ENCODE results near the gene PHACTR1.

The PHACTR1 gene

DNA sequence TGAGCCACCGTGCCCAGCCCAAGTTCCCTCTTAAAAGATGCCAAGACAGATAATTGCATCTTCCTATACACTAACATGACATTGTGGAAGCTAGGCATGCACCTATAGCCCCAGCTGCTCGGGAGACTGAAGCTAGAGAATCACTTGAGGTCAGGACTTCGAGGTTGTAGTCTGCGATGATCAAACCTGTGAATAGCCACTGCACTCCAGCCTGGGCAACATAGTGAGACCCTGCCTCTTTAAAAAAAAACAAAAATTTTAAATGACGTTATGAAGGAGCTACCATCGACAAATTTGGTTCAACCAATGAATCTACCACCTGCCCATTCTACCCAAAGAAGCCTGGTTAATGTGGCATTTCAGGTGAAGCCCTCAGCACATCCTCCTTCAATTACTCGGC lies 531.1 kb downstream of the PHACTR1 start:
- no peak for DNase-seq (ENCODE audit: insufficient read length, low spot score)
- no peak for FAIRE-seq

DNA sequence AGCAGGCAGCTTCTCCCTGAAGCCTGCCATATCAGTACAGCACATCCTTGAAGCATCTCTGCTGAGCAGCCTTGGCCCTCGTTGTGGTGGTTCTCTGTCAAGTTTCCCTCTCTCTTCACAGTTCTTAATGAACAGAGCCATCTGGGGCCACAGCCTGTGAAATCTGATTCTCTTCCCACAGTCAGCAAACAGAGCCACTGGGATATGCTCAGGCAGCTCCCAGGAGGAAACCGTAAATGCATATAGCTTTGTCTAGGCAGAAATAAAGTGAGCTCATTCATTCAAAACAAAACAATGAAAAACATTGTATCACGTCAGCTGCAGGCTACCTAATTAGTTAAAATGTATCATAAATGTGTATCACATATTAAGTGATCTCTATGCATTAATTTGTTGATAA lies 531.5 kb downstream of the PHACTR1 start:
- DNase-seq (ENCODE audit: insufficient read length, low spot score) (no peak), FAIRE-seq (no peak)

DNA sequence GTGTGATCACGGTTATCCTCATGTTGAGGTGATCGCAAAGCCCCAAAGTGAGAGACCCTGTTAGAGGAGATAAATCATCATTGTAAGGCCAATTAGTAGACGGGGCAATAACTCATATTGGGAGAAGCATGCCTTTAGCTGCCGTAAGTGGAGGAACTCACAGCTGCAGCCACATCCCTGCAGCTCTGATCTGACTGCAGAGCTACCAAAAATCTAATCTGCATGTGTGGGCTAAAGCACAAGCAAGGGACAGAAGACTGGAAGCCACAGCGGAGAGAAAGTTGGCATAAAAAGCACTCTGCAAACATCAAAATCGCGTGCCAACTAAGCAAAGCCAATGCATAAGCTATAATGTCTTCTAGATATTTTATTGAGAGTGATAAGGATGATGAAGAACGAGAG lies 532.0 kb downstream of the PHACTR1 start:
- FAIRE-seq (no peak), DNase-seq (ENCODE audit: insufficient read length, low spot score) (no peak)

DNA sequence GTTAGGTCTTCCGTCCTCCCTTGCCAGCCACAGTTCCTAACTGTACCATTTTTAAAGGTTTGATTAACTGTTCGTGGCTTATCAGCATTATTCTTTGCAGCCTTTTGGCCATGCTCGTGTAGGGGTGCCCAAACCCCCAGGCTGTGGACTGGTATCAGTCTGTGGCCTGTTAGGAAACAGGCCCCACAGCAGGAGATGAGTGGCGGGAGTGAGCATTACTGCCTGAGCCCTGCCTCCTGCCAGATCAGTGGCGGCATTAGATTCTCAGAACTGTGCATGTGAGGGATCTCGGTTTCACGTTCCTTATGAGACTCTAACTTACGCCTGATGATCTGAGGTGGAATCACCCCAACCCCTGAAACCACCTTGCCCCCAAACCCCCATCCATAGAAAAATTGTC lies 532.4 kb downstream of the PHACTR1 start:
- FAIRE-seq (no peak), DNase-seq (ENCODE audit: insufficient read length, low spot score) (no peak)

DNA sequence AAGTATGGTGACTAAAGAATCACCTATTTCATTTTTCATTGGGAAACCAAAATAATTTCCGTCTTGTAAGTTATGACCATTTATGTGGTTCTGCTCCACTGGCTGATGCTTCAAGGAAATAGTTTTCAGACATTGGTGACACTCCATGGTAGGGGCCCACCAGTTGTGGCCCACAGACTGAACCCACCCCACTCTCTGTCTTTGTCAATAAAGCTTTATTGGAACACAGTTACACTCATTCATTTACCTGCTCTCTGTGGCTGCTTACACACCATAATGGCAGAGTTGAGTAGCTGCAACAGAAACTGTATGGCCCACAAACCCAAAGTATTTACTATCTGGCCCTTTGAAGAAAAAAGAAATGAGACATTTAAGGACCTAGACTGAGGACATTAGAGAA lies 533.2 kb downstream of the PHACTR1 start:
- FAIRE-seq (no peak), DNase-seq (ENCODE audit: insufficient read length, low spot score) (no peak)

DNA sequence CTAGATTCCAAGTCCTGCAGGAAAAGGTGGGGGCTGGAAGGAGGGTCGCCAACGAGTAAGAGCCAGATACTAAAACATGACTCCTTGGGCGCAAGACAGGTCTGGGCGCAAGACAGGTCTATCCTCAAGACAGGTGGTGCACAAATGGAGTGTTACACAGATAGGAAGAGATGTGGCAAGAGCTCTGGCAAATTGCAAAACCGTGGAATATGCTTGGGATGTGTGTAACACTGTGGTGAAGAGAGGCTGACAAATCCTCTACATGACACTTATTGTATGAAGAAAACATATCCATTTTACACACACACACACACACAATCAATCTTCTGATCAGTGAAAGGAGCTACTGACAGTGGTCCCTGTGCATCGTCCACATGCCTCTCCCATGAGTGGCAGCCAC lies 534.1 kb downstream of the PHACTR1 start:
- no peak for FAIRE-seq

DNA sequence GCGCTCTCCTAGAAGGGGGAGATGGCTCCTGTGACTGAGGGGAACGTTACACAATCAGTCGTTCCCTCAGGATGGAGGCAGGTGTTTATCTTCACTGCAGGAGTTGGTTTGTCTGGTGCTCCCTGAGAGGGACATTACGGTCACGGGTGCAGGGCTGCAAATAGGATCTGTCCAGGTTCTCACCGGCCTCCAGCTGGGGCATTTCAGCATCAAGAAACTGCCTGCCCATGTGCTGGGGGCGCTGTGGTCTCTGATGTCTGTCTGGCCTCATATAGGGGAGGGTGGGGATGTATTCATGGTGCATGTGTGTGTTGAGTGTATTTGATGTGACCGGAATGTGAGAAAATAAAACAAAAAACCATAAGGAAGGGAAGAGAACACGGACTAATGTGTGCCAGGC lies 534.7 kb downstream of the PHACTR1 start:
- FAIRE-seq: no peak
- no peak for DNase-seq (ENCODE audit: insufficient read length, low spot score)

More for the DNA sequence above, 534.1 kb downstream of the PHACTR1 start:
- no peak for DNase-seq (ENCODE audit: insufficient read length, low spot score)

DNA sequence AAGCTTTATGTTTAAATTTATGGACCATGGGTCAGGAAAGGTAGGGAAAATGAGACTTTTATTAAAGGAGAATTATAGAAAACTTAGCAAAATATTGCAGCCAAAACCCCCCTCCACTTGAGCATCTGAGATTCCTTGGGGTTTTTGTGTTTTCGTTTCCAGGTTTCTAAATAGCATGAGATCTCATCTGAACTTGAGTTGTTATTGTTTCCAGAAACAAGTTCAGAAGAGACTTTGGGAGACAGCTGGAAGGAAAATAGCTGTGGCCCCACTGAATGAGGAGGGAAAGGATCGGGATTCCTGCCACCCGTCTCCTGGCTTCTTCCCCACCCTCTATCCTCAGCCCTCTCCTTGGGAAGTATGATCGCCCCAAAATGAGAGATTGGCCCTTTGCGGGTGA lies 536.2 kb downstream of the PHACTR1 start:
- DNase-seq (ENCODE audit: insufficient read length, low spot score) (no peak), FAIRE-seq (no peak)

DNA sequence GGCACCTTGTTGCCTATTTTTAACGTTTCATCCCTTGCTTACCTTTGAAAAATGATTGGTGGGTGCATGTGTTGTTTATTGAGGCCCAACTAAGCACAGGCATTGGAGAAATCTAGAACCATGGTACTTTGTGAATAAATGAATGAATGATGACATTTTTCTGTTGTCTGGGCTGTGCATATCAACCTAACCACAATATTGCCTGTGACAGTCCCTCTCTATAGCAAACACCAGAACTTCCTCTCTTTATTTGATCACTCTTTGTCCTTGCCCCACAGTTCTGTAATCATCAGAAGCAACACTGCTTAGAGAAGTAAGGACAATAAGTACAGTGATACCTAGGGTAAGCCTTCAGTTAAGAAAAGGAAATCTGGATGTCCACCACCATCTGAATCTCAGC lies 536.7 kb downstream of the PHACTR1 start:
- FAIRE-seq (no peak), DNase-seq (ENCODE audit: insufficient read length, low spot score) (no peak)

DNA sequence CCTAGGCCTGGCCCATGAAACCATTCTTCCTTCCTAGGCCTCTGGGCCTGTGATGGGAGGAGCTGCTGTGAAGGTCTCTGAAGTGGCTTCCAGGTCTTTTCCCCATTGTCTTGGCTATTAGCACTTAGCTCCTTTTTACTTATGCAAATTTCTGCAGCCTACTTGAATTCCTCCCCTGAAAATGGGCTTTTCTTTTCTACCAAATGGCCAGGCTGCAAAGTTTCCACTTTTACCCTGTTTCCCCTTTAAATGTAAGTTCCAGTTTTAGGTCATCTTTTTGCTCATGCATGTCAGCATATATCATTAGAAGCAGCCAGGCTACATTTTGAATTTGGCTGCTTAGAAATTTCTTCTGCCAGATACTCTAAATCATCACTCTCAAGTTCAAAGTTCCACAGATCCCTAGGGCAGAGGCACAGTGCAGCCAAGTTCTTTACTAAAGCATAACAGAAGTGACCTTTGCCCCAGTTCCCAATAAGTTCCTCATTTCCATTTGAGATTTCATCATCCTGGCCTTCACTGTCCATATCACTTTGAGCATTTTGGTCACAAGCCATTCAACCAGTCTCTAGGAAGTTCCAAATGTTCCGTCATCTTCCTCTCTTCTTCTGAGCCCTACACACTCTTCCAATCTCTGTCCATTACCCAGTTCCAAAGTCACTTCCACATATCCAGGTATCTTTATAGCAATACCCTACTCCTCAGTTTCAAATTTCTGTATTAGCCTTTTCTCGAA lies 539.9 kb downstream of the PHACTR1 start:
- FAIRE-seq (no peak), DNase-seq (ENCODE audit: insufficient read length, low spot score) (no peak)

DNA sequence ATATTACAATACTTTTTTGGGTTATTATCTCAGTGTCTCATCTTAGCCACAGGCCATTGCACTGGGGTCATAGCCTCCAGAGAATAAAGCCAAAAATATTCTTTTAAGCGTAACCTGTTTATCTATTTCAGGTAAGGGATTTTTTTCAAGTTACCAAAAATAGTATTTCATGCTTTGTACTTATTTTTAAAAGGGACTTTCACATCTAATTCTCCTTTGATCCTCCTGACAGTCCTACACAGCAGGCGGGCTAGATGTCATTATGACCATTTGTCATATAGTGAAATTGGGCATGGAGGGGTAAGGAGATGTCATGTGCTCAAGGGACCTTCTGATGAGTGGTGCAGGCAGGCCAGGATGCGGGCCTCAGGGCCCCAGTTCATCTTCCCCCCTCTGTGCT lies 542.8 kb downstream of the PHACTR1 start:
- FAIRE-seq (no peak), DNase-seq (ENCODE audit: insufficient read length, low spot score) (no peak)

DNA sequence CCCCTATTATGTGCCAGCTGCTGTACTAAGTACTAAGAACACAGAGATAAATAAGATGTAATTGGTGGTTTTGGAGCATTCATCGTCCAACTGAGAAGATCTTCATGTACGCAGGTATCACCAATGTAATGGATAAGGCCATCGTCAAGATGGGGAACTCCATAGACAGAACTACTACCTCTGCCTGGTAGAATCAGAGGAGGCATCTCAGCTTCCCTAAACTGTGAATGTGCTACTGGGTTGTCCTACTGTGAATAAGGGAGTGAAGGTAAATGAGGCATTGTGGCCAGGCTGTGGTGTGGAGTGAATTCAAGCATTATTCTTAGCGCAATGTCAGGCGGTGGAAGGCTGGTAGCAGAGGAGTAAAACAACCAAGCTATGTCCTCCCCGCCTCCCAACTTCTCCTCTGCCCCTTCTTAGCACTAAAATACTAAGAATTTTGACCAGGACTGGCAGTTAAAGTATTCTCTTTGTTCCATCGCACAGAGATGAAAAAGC lies 543.6 kb downstream of the PHACTR1 start:
- FAIRE-seq: peak; percentile 77
- no peak for DNase-seq (ENCODE audit: insufficient read length, low spot score)

DNA sequence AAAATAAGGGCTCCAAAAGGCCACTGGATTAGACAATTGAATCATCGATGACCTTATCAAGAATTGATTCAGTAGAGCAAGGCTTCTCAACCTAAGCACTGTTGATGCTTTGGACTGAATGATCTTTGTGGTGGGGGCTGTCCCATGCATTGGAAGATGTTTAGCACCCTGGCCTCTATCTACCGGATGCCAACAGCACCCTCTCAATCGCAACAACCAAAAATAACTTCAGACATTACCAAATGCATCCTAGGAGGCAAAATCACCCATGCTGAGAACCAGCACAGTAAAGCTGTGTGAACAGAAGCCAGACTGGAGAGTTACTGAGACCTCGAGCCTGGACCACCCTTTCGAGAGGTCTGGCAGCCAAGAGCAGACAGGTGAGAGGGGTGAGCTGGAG lies 544.3 kb downstream of the PHACTR1 start:
- FAIRE-seq: no peak
- no peak for DNase-seq (ENCODE audit: insufficient read length, low spot score)

DNA sequence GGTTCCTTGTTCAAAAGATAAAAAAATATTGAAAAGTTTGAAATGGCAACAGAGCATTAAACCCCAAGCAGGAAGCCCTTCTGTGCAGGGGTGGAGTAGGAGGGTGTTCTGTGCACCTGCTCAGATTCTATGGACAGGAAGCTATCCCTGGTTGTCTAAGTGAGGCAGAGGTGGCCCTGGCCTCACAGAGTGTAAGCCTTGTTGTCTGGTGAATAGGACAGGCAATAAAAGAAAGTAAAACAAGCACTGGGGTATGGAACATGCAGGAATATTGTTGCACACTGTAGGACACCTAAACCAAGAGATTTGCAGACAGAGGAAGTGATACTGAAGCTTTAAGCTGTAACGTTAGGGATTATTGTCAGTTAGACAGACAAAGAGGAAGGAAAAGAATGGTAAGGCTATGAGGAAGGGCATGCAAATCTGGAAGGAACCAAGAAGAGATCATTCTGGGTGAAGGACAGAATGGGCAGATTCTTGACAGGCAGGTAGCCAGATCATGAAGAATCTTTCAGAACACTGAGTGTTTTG lies 545.0 kb downstream of the PHACTR1 start:
- FAIRE-seq (peak; percentile 98), DNase-seq (ENCODE audit: insufficient read length, low spot score) (no peak)

DNA sequence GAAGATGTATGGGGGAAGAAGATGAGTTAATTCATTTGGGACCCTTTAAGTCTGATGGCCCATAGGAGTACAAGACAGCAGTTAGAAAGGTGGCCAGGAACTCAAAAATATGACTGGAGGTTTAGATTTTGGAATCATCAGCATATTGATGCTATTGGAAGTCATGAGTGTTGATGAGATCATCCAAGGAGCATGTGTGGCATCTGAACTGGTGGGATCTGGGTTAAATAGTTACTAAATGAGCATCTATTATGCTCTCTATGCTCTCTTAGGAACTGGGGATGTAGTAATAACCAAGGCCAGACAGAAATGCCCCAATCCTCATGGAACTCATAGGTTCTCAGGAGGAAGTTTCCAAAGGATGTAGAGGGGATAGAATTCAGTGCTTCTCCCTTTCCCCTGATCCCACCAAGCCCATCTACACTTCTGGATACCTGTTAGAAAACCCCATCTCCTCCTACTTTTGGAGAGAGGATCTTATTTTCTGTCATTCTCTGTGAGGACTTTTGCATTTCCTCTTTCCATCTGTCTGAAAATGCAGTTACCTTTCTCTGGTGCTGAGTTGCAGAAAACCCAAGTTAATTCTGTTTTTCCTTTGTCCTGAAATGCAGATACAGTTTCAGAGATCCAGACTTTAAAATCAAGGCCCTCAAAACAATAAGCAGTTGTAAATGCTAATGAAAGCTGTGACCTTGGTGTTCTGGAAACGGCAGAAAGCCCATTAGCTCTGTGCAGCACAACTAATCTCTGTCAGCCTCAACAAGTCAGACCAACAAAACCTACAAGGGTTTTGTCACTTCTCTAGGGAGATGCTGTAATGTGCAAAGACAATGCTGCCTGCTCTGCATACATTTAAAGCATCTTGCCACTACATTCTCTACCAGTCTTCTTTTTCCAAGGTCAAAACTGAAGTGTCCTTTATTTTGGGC lies 546.0 kb downstream of the PHACTR1 start:
- FAIRE-seq (peak; percentile 74), DNase-seq (ENCODE audit: insufficient read length, low spot score) (no peak)

DNA sequence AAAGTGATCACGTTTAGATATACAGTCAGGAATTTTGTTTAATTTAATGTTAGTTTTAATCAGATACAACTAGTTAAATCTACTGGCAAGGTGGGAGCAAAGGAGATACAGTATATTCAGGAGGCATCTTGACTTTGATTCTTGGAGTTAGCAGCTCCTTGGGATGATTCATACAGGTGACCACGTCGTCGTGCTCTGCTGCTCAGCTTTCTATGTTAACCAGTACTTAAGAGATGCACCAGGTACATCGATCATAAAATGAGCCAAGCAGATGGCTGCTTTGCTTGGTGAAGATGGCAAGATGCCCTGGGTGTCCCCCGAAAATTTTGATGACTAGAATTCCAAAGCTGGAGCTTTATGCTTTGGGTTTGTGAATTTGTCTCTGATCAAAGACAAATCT lies 547.1 kb downstream of the PHACTR1 start:
- no peak for DNase-seq (ENCODE audit: insufficient read length, low spot score)
- FAIRE-seq: peak; percentile 69

DNA sequence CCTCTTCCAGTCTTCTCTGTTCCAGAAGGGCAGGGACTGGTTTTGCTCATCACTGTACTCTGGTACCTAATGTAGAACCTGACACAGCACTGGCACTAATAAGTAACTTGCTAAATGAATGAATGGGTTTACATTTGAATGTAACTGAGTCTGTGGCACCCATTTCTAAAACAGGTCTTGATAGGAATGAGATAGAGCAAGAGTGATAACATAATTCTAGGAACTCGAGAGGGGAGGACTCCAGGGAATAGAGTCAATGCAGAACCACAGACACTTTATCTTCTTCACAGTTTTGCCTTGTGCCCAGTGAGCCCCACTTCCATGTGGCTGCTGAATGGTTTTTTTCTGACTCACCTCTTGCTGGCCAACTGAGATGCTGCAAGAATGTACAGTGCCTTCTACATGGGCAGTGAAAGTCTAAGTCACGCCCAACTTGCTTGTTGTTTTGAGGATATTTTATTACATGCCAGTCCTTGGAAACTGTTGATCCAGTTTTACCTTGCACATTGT lies 550.6 kb downstream of the PHACTR1 start:
- no peak for FAIRE-seq
- DNase-seq (ENCODE audit: insufficient read length, low spot score): no peak

DNA sequence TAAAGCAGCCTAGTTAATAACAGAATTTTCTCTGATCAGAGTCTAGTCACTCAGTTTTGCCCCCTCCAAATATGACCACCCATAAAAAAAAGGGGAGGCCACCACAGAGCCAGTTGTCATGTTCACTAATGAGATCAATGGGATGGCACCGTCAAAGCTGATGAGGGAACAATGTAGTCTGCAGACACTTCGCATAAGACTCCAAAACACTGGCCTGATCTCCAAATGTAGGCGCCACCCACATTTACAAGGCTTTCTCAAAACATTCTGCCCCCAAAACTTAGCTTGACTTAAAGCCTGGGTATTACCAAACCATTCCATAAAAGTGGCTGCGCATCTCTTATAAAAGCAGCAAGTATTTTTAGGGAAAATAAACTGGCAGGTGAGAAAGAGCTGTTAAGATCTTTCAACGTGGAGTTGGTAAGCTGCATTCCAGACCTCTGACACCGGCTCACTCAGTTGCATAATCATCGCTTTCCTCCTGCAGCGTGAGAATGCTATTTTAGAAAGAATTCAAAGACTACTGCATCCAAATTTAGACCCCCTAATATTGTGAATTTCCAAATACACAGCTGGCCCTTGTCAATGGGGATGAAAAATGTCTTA lies 552.4 kb downstream of the PHACTR1 start:
- FAIRE-seq: no peak
- no peak for DNase-seq (ENCODE audit: insufficient read length, low spot score)

DNA sequence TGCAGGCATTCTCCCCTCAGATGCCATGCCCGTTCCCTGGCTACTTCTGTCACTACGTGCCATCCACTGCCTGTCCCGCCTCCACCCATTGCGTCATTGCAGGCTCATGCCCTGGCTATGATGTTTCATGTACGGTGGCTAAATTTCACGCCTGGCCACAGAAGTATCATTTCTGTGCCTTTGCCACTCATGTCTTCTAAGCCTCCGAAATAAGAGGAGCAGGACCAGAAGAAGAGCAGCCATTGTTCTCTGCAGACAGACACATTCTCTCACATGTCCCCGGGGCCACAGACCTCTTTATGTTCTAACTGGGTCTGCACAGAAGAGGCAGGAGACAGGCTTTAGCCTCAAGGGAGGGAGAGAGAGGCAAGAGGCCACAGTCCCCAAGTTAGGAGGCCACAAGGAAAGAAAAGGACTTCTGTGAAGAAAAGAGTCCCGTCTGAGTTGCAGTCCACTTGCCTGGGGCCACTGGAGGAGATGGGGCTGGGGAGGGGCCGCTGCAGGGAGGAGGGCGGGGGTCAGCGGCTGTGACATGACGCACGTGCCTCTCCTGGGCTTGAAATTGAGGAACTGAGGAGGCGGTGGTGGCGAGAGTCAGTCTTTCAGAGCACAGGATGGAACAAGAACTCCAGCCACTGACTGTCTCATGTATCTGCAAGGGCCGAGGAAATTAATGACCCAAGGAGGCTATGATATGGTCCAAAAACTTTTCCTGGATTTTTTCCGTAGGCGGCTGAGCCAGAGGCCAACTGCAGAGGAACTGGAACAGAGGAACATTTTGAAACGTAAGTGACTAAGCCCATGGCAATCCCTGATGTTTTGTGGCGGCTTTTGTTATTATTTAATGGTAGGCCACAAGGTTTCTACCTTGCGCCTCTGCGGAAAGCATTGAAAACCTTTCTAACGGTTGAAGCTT lies 555.8 kb downstream of the PHACTR1 start:
- FAIRE-seq: peak; percentile 91
- no peak for DNase-seq (ENCODE audit: insufficient read length, low spot score)
